Liver (tissue), 9 donors: ENCODE results near the gene MAP1LC3C. TPM values are rescaled to one million over a fixed set of nuclear protein-coding genes. Genes with fewer than 3 reads are reported as not detected.

Experiments
- DNase-seq: peaks from one replicate; pipeline ENCODE4 v3.0.0-alpha.2; 2017; ENCODE audit warnings: low spot score
- H3K27ac ChIP-seq, 2 donors: one replicate each; pipeline ENCODE4 v1.7.0; 2013; ENCODE audit warnings: inconsistent platforms in 2 of 2, low read length in 2 of 2, control low read depth in 1 of 2, low read depth in 1 of 2, mild to moderate bottlenecking in 1 of 2
- H3K27me3 ChIP-seq, 4 donors: one replicate each; pipeline versions ENCODE4 v1.6.1 to v1.7.0; 2013; ENCODE audit warnings: low read length in 3 of 4, inconsistent platforms in 1 of 4, mild to moderate bottlenecking in 1 of 4, moderate library complexity in 1 of 4; ENCODE audit not compliant: control insufficient read depth in 4 of 4, insufficient read depth in 4 of 4
- H3K36me3 ChIP-seq, 4 donors: one replicate each; pipeline versions ENCODE4 v1.6.1 to v1.7.0; 2013; ENCODE audit warnings: low read length in 3 of 4, mild to moderate bottlenecking in 3 of 4, low read depth in 1 of 4, moderate library complexity in 1 of 4; ENCODE audit not compliant: control insufficient read depth in 4 of 4, insufficient read depth in 3 of 4
- H3K4me1 ChIP-seq, 4 donors: one replicate each; pipeline versions ENCODE4 v1.6.1 to v1.7.0; 2013; ENCODE audit warnings: low read length in 3 of 4, mild to moderate bottlenecking in 3 of 4, moderate library complexity in 1 of 4; ENCODE audit not compliant: control insufficient read depth in 4 of 4, insufficient read depth in 4 of 4
- H3K4me3 ChIP-seq, 3 donors: one replicate each; pipeline versions ENCODE4 v1.6.1 to v1.7.0; 2013; ENCODE audit warnings: low read length in 3 of 3, control low read depth in 1 of 3, low read depth in 1 of 3, mild to moderate bottlenecking in 1 of 3
- H3K9ac ChIP-seq, 2 donors: one replicate each; pipeline ENCODE4 v1.7.0; 2013; ENCODE audit warnings: low read length in 2 of 2, mild to moderate bottlenecking in 2 of 2, moderate library complexity in 2 of 2, control low read depth in 1 of 2, low read depth in 1 of 2
- H3K9me3 ChIP-seq, 4 donors: one replicate each; pipeline versions ENCODE4 v1.6.1 to v1.7.0; 2013; ENCODE audit warnings: low read length in 3 of 4; ENCODE audit not compliant: control insufficient read depth in 4 of 4
- EGR1 ChIP-seq, 2 donors: IDR thresholded peaks; 2 replicates each; pipeline ENCODE4 v1.6.1; 2016 to 2018; ENCODE audit warnings: antibody characterized with exemption in 2 of 2, low read depth in 2 of 2
- FOXA1 ChIP-seq: IDR thresholded peaks from 2 replicates; pipeline ENCODE4 v1.6.1; 2016; ENCODE audit warnings: antibody characterized with exemption
- FOXA2 ChIP-seq: IDR thresholded peaks from 2 replicates; pipeline ENCODE4 v1.6.1; 2016; ENCODE audit warnings: antibody characterized with exemption
- GABPA ChIP-seq, 2 donors: IDR thresholded peaks in 1 of 2; conservative IDR thresholded peaks in 1 of 2; 2 replicates each; pipeline ENCODE4 v1.6.1; 2016; ENCODE audit warnings: antibody characterized with exemption in 2 of 2, mild to moderate bottlenecking in 1 of 2, moderate library complexity in 1 of 2
- HNF4A ChIP-seq, 2 donors: conservative IDR thresholded peaks; 2 replicates each; pipeline ENCODE4 v1.6.1; 2016; ENCODE audit warnings: antibody characterized with exemption in 2 of 2, mild to moderate bottlenecking in 2 of 2
- HNF4G ChIP-seq: IDR thresholded peaks from 2 replicates; pipeline ENCODE4 v1.6.1; 2016; ENCODE audit warnings: antibody characterized with exemption
- NR2F2 ChIP-seq: IDR thresholded peaks from 2 replicates; pipeline ENCODE4 v1.6.1; 2016; ENCODE audit warnings: antibody characterized with exemption
- RXRA ChIP-seq, 2 donors: IDR thresholded peaks; 2 replicates each; pipeline ENCODE4 v1.6.1; 2017 to 2018; ENCODE audit warnings: antibody characterized with exemption in 2 of 2, mild to moderate bottlenecking in 1 of 2
- SP1 ChIP-seq: IDR thresholded peaks from 2 replicates; pipeline ENCODE4 v1.6.1; 2018; ENCODE audit warnings: antibody characterized with exemption, mild to moderate bottlenecking
- TAF1 ChIP-seq: conservative IDR thresholded peaks from 2 replicates; pipeline ENCODE4 v1.6.1; 2016; ENCODE audit warnings: antibody characterized with exemption, mild to moderate bottlenecking
- YY1 ChIP-seq: IDR thresholded peaks from 2 replicates; pipeline ENCODE4 v1.6.1; 2016; ENCODE audit warnings: antibody characterized with exemption, mild to moderate bottlenecking
- WGBS: extraction: QIAGEN DNeasy Blood & Tissue Kit; methylation state at CpG from one replicate; pipeline ENCODE4 v1.1.7; 2013; 5-methylcytosine and 5-hydroxymethylcytosine counted together
- polyA plus RNA-seq, 2 donors: library from polyadenylated mRNA; stranded (reverse) in 1 of 2; unstranded in 1 of 2; fragments of 200-250 nt in 1 of 2; fragments of >200 nt in 1 of 2; fragmentation: Nextera tagmentation in 1 of 2; extraction: Ambion mirVana in 1 of 2; gene quantifications; one replicate each; pipeline versions ENCODE4 v1.2.1 to v1.2.3, GENCODE V29; 2013 to 2015
- total RNA-seq, 2 donors: library from RNA; depleted of rRNA; stranded (reverse); fragments of >200 nt; gene quantifications; one replicate each; pipeline ENCODE4 v1.2.3, GENCODE V29; 2014
- TF ChIP-seq, protein P1 (sequence below): IDR thresholded peaks from 2 replicates; pipeline ENCODE4 v1.6.1; 2016; ENCODE audit warnings: antibody characterized with exemption
- TF ChIP-seq, protein P2 (sequence below): IDR thresholded peaks from 2 replicates; pipeline ENCODE4 v1.6.1; 2016; ENCODE audit warnings: antibody characterized with exemption
- TF ChIP-seq, protein P3 (sequence below): fragments of 150-350 bp; IDR thresholded peaks from 2 replicates; pipeline ENCODE4 v1.5.1; 2017; ENCODE audit warnings: improper control_type of control experiment, low read depth, low read length; ENCODE audit not compliant: missing input control
- TF ChIP-seq, protein P4 (sequence below): IDR thresholded peaks from 2 replicates; pipeline ENCODE4 v1.6.1; 2016; ENCODE audit warnings: antibody characterized with exemption, mild to moderate bottlenecking
- TF ChIP-seq, protein P5 (sequence below): IDR thresholded peaks from 2 replicates; pipeline ENCODE4 v1.6.1; 2016; ENCODE audit warnings: antibody characterized with exemption
- donor health status: healthy.
- donor health status: healthy.
- donor health status: healthy.
- donor health status: healthy.
- donor health status: healthy.

Gene MAP1LC3C
- total and polyA plus RNA-seq, 4 donors: not detected

DNA sequence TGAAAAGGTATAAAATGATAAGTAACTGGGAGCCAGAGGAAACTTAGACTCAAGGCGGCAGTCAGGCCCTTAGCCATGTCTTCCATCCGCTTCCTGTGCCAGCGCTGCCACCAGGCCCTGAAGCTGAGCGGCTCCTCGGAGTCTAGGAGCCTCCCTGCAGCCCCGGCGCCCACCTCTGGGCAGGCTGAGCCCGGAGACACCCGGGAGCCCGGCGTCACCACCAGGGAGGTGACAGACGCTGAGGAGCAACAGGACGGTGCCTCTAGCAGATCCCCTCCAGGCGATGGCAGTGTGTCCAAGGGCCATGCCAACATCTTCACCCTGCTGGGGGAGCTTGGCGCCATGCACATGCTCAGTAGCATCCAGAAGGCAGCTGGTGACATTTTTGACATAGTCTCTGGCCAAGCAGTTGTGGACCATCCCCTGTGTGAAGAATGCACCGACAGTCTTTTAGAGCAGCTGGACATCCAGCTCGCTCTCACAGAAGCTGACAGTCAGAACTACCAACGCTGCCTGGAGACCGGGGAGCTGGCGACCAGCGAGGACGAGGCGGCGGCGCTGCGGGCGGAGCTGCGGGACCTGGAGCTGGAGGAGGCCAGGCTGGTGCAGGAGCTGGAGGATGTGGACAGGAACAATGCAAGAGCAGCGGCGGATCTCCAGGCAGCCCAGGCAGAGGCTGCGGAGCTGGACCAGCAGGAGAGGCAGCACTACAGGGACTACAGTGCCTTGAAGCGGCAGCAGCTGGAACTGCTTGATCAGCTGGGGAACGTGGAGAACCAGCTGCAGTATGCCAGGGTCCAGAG, 41.0 kb downstream of the MAP1LC3C start, which contains the start of gene BECN2:
BECN2 (plus strand) TSS at position 76 of the 803 bp plus-strand sequence; CDS start at position 76, 0 bp downstream.
- H3K9ac ChIP-seq: no peak within 1 kb of the TSS
- no peak within 1 kb of the TSS for H3K4me3 ChIP-seq
- no peaks in the 10 kb centered on the region for H3K4me1 ChIP-seq
- no peak within 1 kb of the TSS for H3K27ac ChIP-seq
- H3K36me3 ChIP-seq: no peaks in the 10 kb centered on the region
- WGBS: 87% methylated on average over 33 of the region's 33 CpGs
- H3K9me3 ChIP-seq: no peaks in the 10 kb centered on the region
- H3K27me3 ChIP-seq: no peaks in the 10 kb centered on the region
- no peak for TF ChIP-seq FOXA1
- TF ChIP-seq, protein P1, sequence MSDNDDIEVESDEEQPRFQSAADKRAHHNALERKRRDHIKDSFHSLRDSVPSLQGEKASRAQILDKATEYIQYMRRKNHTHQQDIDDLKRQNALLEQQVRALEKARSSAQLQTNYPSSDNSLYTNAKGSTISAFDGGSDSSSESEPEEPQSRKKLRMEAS: no peak
- no peak for TF ChIP-seq NR2F2
- TF ChIP-seq, protein P2, sequence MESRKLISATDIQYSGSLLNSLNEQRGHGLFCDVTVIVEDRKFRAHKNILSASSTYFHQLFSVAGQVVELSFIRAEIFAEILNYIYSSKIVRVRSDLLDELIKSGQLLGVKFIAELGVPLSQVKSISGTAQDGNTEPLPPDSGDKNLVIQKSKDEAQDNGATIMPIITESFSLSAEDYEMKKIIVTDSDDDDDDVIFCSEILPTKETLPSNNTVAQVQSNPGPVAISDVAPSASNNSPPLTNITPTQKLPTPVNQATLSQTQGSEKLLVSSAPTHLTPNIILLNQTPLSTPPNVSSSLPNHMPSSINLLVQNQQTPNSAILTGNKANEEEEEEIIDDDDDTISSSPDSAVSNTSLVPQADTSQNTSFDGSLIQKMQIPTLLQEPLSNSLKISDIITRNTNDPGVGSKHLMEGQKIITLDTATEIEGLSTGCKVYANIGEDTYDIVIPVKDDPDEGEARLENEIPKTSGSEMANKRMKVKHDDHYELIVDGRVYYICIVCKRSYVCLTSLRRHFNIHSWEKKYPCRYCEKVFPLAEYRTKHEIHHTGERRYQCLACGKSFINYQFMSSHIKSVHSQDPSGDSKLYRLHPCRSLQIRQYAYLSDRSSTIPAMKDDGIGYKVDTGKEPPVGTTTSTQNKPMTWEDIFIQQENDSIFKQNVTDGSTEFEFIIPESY: no peak
- no peak for TF ChIP-seq RXRA (IDR thresholded peaks at IDR 0.05)
- no peak for TF ChIP-seq YY1
- TF ChIP-seq, protein P3, sequence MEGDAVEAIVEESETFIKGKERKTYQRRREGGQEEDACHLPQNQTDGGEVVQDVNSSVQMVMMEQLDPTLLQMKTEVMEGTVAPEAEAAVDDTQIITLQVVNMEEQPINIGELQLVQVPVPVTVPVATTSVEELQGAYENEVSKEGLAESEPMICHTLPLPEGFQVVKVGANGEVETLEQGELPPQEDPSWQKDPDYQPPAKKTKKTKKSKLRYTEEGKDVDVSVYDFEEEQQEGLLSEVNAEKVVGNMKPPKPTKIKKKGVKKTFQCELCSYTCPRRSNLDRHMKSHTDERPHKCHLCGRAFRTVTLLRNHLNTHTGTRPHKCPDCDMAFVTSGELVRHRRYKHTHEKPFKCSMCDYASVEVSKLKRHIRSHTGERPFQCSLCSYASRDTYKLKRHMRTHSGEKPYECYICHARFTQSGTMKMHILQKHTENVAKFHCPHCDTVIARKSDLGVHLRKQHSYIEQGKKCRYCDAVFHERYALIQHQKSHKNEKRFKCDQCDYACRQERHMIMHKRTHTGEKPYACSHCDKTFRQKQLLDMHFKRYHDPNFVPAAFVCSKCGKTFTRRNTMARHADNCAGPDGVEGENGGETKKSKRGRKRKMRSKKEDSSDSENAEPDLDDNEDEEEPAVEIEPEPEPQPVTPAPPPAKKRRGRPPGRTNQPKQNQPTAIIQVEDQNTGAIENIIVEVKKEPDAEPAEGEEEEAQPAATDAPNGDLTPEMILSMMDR: no peak
- no peak for TF ChIP-seq FOXA2
- no peak for TF ChIP-seq GABPA (IDR thresholded peaks at IDR 0.05 in 1 of 2, conservative IDR thresholded peaks at IDR 0.05 in 1 of 2)
- TF ChIP-seq EGR1 (IDR thresholded peaks at IDR 0.05; ENCODE audit: low read depth in 2 of 2): no peak
- TF ChIP-seq TAF1: no peak
- no peak for TF ChIP-seq HNF4A (conservative IDR thresholded peaks at IDR 0.05)
- no peak for DNase-seq

DNA sequence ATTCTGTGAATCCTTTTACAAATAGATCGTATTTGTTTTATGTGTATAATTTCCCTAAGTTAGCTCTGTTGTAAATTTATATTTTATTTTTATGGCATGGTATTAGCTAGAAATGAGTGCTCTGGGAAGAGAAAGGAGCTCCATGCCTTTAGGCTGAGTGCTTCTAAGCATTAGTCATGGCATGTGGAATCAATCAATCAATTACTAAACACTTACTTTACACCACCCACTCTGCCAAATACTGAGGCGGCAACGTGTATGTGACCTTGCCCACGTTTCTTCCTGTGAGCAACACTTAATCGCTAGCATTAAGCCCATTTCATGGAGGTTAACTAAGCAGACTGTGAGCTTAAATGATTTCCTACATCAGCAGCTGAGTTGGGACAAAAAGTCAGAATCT, 48.5 kb downstream of the MAP1LC3C start:
- Histone ChIP-seq H3K27ac (no peak overlapping the region), H3K9ac (no peak overlapping the region), H3K4me1 (no peaks in the 10 kb centered on the region), H3K9me3 (no peaks in the 10 kb centered on the region), H3K36me3 (no peaks in the 10 kb centered on the region), H3K4me3 (no peak overlapping the region), H3K27me3 (no peaks in the 10 kb centered on the region)
- TF ChIP-seq EGR1 (IDR thresholded peaks at IDR 0.05; ENCODE audit: low read depth in 2 of 2) (no peak), NR2F2 (no peak)
- WGBS: 78% methylated on average over 5 of the region's 5 CpGs
- no peak for DNase-seq

DNA sequence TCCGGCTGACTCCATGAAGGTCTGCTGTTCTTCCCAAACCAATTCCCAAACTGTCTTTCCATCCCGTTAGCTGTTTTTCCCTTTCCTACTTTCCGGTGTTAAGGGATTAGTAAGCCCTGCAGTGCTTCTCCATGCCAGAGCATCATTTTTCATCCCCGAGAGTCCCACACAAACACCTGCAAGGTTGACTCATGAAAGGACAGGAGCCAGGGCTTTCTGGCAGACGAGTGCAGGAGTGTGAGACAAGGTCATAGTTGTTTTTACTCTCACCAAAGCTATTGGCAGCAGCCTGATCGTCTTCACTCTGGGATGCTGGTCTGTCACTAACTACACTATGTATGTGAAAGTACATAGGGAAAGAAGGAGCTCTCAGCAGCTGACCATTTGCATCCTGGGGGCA, 51.5 kb downstream of the MAP1LC3C start:
- H3K4me1 ChIP-seq: no peaks in the 10 kb centered on the region
- H3K27ac ChIP-seq: no peak overlapping the region
- no peak overlapping the region for H3K4me3 ChIP-seq
- DNase-seq: no peak
- H3K36me3 ChIP-seq: no peaks in the 10 kb centered on the region
- H3K9me3 ChIP-seq: no peaks in the 10 kb centered on the region
- no peaks in the 10 kb centered on the region for H3K27me3 ChIP-seq
- 72% methylated on average over 6 of the region's 6 CpGs for WGBS
- no peak overlapping the region for H3K9ac ChIP-seq
- TF ChIP-seq, protein P3: no peak
- no peak for TF ChIP-seq SP1
- no peak for TF ChIP-seq FOXA2
- TF ChIP-seq, protein P1: no peak
- no peak for TF ChIP-seq HNF4G
- TF ChIP-seq, protein P4, sequence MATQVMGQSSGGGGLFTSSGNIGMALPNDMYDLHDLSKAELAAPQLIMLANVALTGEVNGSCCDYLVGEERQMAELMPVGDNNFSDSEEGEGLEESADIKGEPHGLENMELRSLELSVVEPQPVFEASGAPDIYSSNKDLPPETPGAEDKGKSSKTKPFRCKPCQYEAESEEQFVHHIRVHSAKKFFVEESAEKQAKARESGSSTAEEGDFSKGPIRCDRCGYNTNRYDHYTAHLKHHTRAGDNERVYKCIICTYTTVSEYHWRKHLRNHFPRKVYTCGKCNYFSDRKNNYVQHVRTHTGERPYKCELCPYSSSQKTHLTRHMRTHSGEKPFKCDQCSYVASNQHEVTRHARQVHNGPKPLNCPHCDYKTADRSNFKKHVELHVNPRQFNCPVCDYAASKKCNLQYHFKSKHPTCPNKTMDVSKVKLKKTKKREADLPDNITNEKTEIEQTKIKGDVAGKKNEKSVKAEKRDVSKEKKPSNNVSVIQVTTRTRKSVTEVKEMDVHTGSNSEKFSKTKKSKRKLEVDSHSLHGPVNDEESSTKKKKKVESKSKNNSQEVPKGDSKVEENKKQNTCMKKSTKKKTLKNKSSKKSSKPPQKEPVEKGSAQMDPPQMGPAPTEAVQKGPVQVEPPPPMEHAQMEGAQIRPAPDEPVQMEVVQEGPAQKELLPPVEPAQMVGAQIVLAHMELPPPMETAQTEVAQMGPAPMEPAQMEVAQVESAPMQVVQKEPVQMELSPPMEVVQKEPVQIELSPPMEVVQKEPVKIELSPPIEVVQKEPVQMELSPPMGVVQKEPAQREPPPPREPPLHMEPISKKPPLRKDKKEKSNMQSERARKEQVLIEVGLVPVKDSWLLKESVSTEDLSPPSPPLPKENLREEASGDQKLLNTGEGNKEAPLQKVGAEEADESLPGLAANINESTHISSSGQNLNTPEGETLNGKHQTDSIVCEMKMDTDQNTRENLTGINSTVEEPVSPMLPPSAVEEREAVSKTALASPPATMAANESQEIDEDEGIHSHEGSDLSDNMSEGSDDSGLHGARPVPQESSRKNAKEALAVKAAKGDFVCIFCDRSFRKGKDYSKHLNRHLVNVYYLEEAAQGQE: no peak
- TF ChIP-seq, protein P5, sequence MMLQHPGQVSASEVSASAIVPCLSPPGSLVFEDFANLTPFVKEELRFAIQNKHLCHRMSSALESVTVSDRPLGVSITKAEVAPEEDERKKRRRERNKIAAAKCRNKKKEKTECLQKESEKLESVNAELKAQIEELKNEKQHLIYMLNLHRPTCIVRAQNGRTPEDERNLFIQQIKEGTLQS: no peak
